Renal pelvis (tissue), 4 donors: ENCODE data around the gene AKAP7. TPM values are rescaled to one million over a fixed set of nuclear protein-coding genes. Genes with fewer than 3 reads are reported as not detected.
A peak's percentile ranks its signal among the peaks of the same experiment; 100 is the strongest.

Experiments used
- DNase-seq: peaks from one replicate; pipeline ENCODE4 v3.0.0-alpha.2; 2013
- polyA plus RNA-seq, 3 donors: library from polyadenylated mRNA; unstranded; fragments of 120-200 nt; gene quantifications; one replicate each; pipeline ENCODE4 v1.2.1, GENCODE V29; 2013; ENCODE audit not compliant: insufficient read length in 3 of 3

AKAP7 gene
- polyA plus RNA-seq, 3 donors, result 11.8 to 13.7 (median 12.1) TPM

DNA sequence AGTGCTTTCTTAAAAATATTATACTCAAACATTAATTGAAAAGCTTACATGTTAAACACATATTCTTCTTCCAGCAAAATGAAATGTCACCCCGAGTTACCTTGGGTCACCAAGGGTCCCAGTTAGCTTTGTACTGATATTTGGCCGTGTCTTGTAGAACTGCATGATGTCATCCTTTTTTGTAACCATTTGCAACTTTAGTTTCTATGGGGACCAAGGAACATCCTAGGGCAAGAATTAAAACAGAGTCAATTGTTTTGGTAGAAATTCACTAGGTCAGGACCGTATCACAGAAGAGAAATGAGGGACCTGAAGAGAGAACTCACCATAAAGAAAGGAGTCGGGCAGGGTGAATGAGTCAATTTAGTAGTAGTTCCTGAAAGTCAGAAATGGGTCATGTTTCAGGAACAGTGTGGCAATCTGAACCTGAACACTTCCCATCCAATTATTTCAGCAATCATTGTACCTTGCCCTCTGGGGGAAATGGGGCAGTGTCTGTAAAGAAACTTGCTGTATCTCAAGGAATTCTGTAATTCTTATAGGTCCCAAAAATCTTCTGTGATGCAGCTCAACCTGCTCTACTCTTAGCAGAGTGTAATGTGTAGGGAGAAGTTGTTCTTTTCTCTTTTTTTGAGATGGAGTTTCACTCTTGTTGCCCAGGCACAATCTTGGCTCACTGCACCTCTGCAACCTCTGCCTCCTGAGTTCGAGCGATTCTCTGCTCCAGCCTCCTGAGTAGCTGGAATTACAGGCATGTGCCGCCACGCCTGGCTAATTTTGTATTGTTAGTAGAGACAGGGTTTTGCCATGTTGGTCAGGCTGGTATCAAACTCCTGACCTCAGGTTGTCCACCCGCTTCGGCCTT is 5.3 kb upstream of the AKAP7 start:
- DNase-seq, result no peak

DNA sequence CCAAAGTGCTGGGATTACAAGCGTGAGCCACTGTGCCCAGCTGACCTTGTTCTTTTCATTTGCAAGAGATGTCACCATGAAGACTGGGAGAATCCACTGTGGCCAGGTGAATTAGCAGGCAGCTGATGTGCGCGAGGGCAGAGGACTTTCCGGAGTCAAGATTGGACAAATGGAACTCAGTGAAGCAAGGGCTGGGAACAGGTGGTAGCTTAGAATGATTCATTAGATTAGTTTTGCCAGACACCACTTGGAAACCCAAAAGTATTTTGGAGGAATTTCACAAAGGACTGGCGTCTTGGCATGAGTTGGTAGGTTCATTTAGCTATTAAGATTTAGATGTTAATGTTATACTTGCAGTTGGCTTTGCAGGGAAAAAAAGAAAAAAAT is 4.7 kb upstream of the AKAP7 start:
- no peak for DNase-seq

DNA sequence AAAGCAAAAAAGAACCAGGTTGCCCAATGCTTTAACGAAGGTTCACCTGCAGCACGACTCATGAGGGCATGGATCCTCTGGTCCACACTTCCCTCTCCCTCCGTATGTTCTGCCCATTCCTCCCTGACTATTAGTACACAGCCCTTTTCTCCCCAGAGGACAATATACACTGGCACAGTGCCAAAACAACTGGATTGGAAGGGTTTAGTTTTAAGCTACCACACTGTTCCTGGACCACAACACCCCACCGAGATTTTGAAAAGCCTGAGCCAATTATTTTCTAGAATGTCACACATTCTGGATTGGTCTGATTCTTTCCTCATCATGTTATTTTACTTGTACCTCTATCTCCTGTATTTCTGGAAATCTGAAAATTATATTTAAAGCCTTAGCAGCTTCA is 2.9 kb upstream of the AKAP7 start:
- no peak for DNase-seq

DNA sequence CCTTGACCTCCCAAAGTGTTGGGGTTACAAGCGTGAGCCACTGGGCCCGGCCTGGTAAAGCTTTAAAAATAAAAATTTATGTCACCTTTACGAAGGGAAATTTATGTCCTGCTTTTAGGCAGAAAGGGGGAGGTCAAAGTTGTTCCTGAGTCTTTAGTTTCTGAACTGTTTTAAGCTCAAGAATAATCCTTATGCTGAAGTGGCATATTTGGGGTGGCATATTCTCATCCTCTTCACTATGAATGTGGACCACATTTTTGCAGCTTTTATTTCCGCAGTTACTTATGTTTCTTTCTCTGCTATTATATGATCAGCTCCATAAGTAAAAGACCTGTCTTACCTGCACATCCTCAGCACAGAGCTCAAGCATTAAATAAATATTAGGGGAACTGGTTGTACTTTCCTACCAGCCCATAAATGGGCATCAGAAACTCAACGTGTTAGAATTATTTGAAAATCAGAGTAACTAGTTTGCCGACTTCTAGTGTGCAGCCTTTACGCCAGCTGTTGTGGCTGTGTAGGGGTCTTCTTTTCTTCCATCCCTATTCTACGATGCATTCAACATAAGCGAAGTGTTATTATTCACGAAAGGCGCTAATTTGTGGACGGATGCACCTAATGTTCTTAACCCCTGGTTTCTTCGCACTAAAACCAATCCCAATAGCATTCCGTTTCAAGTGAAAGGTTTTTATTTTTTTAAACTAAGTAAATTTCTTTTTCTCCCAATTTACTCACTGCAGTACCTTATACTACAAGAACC is 867 bp upstream of the AKAP7 start:
- DNase-seq, result no peak

DNA sequence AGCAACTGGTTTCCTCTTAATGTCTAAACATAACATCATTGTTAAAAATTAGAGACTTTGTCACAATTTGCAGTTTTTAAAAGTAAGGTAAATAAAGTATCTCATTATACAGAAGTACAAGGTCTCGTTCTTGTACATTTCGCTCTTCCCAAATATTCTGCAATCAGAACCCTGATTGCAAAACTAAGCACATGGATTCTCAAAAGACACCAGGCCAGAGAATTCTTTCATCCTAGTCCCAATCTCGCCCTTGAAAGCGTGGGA is 355 bp upstream of the AKAP7 start:
- no peak for DNase-seq

DNA sequence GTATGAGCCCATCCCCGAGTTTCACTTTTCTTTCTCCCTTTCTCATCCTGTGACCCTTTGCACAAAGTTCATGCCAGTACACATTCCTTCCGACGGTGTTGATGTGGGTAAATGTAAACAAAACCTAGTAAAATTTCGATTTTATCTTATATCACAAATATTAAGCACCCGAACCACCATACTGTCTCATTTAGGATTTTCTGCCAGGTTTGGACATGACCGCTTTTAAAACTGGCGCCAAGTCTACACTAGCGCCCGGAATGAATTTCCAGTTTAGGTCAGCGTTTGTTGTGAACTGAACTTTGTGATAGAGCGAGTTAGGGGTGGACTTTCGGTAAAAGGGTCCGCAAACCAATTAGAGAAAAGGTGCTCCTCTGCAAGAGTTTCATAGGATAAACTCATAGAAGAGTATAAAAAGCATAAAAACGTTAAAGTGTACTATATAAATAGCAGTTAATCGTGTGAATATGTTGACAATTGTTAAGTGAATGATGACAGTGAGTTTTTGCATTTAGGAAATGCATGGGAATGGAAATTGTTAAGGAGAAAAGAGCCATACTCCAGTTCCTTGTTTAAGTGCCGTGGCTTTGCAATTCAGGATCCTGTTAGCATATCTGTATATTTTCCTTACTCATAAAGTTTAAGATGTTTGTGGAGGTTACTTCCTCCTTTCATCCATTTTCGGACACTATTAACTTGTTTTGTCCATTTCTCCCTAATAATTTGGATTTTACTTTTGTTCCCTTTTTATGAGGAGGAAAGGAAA is 937 bp downstream of the AKAP7 start:
- DNase-seq, result peak; percentile 33

DNA sequence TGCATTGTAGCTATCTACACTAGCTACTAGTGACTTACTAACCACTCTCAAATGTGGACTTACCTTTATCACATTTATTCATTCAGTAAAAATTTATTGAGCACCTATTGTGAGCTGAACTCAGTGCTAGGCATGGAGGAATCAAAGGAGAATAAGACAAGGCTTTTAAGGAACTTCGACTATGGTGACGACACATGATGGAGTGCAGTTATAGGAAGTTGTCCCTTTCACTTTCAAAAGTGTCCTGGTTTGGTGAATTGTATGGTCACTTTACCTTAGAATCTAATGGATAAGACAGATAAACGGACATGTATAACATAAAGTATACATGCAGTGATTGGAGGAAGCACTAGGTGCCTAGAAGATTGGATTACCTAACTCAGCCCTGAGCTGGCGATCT is 4.3 kb downstream of the AKAP7 start:
- DNase-seq, result no peak

DNA sequence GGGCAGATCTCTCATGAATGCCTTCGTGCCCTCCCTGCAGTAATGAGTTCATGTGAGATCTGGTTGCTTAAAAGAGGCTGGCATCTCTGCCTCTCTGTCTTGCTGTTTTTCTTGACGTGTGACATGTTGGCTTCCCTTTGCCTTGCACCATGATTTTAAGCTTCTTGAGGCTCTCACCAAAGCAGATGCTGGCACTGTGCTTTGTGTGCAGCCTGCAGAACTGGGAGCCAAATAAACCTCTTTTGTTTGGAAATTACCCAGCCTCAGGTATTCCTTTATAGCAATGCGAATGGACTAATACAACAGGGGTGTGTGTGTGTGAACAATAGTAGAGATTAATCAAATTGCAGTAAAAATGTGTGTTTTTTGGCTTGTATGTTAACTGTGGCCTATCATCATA is 8.1 kb downstream of the AKAP7 start:
- no peak for DNase-seq

DNA sequence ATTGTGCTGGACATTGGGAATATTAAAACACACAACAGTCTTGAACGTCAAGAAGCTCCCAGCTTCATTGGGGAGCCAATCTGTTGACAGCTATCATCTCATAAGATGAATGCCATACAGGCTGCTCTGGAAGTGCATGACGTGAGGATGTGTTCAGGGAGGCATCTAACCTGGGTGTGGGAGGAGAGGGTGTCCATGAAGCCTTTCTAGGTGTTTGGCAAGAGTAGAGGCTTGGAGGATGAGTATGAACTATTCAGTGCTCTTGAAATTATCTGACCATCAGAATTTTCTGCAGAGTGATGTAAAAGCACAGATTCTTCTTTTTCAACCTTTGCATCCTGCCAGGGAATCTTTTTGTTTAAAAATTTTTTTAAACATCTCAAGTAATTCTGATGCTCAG is 11.6 kb downstream of the AKAP7 start:
- no peak for DNase-seq

DNA sequence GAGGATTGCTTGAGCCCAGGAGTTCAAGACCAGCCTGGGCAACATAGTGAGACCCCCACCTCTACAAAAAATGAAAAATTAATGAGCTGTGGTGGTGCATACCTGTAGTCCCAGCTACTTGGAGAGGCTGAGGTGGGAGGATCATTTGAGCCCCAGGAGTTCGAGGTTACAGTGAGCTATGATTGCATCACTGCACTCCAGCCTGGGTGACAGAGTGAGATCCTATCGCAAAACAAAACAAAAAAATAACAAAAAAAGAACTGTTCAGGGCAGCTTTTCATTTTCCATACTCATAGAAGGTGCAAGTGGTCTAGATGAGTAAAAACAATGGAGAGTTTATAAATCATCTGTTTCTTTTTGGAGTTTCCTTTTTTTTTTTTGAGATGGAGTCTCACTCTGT is 21.1 kb downstream of the AKAP7 start:
- DNase-seq, result no peak

DNA sequence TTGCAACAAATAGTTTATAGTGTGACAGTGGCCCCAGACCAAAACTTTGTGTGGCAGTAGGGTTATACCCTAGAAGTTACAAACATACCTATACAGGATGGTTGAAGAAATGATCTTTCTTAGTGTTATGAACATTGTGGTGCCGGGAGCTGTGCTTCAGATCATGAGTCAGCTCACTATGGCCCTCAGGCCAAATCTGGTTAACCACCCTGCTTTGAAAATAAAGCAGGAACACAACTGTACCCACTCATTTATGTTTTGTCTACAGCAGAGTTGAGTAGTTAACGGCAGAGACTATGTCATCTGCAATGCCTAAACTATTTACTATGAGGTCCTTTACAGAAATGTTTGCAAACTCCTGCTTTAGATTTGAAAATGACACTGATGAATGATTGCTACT is 24.3 kb downstream of the AKAP7 start:
- DNase-seq, result no peak

DNA sequence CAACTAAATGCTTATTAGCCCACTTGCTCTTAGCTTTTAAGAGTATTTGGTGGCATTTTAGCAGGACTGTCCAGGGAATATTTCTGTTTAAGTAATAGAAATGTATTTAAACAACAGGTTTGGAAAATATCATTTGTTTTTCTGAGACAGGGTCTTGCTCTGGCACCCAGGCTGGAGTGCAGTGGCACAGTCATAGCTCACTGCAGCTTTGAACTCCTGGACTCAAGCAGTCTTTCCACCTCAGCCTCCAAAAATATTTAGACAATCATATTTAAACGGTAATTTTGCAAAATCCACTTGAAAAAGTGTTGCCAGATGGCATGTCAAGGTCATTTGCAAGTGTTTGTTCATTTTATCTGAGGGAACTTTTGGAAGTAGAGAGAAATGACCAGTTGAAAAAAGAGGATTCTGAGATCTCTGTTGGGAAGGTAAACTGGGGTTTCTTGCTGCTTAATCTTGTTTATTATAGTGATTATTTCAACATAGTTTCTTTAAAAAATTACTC is 25.0 kb downstream of the AKAP7 start:
- DNase-seq, result no peak

DNA sequence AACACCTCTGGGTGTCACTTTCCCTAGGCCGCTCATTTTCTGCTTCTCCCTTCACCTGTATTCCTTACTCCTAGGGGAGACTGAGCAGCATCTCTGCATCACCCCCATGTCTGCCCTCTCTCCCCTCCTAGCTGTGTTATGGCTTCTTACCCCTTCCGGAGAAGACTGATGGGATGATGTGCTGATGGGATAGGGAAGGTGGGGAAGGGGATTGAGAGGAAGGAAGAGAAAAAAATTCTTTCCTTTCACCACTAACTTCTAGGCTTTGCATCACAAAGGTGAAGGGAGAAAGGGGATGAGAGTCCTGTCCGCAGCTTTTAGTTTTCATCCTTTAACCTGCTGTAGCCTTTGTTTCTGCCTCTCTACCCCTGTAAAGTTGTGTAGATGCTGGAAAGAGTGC is 26.7 kb downstream of the AKAP7 start:
- no peak for DNase-seq

DNA sequence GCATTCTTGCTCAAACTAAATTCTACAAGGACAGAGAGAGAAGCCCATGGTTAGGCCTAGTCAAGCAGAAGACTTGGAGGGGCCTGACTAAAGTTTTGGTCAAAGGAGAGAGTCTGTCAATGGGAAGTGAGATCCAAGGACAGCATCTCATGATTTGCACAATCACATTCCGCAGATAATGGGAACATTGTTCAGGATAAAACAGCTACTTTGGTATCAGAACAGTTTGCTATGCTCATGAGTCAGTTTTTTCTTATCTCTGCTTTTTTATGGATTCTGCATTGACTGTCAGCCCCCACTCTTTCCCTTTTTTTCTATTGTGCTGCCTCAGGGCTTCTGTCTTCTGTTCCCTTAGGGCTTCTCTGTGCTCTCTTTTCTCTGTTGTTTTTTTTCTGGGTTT is 28.6 kb downstream of the AKAP7 start:
- no peak for DNase-seq

DNA sequence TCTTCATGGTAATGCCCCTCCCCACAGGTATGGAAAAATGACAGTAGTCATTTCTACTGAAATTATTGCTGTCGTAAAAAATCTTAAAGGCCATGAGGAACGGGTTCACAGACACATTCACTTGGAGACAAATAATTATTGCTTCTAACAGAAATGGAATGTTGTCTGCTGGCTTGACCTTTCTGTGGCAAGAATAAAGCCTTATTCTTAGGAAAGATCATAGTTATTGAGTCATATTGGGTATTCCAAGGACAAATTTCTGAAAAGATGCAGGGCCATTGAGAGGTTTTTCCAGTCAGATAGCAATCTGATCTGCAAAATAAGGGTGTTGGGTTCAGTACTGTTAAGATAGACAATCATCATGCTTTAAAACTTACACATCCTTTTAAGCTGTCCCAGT is 29.2 kb downstream of the AKAP7 start:
- DNase-seq, result no peak

DNA sequence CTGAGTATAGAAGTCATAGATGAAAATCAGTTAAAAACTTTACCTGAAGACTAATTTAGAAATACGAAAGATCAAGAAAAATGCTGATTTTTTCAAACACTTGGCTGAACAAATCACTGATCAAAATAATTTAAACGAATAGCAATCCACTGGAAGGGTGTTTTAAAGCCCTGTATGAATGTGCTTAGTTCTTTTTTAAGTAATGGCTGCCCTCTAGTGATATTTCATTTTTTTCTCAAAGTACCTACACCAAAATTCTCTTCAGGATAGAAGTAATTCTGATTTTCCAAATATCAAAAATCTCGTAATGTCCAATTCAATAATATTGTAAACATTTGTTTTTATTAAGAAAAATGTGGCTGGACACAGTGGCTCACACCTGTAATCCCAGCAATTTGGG is 32.5 kb downstream of the AKAP7 start:
- no peak for DNase-seq

DNA sequence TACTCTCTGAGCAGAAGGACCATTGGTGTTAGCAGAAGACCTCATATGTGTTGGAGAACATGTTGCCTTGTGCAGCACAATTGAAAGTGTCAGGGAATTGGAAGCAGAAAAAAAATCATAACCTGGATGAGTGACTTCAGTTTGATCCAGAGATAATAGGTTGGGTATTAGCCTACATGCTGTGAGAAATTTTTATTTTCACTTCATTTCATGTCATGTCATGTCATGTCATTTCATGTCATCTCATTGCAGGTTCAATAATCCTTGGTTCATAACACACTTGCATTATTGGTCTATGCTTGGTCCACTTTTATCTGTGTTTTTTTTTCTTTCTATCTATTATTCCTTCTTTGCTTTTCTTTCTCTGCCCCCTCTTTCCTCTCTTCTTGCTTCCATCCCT is 34.3 kb downstream of the AKAP7 start:
- no peak for DNase-seq

DNA sequence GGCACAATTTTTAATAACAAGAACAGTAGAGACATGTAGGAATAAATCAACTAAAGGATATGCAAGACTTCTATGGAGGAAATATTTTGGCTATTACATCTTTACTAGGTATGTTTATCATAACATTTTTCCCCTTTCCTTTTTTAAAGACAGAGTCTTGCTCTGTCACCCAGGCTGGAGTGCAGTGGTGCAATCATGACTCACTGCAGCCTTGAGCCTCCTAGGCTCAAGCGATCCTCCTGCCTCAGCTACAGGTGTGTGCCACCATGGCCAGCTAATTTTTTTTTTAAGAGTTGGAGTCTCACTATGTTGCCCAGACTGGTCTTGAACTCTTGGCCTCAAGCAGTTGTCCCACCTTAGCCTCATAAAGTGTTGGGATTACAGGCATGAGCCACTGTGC is 37.0 kb downstream of the AKAP7 start:
- DNase-seq, result no peak

DNA sequence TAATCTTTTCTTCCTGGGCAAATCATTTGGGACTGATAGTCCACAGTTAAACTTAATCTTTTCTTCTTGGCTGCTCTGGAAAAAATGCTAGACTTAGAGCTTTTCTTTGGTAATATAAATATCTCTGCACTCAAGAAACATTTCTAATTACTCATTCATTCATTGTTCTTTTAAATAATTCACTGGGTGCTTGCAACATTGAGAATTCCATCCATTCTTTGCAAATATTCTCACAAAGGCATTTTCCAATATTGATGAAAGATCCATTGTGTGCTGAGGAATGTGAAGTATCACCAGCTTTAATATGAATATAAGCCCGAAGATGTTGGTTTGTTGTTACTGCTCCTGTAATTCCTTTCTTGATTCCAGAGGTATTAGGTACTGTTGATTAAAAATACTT is 38.4 kb downstream of the AKAP7 start:
- DNase-seq, result no peak

DNA sequence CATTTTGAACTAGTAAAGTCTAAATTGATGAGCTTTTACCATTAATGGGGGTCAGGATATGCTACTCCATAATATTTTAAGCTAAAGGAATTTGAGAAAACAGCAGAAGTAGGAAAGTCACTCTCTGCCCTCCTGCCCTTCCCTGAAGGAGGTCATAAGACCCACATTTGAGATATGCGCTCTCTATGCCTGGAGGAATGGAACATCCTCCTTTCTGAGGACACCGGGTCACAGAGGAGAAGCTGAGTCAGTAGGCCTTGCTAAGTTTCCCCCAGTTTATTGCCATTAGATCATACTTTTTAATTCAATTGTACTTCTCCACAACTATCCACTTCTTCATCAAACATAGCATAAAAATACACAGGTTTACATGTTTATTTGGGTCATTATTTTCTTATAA is 40.3 kb downstream of the AKAP7 start:
- no peak for DNase-seq

DNA sequence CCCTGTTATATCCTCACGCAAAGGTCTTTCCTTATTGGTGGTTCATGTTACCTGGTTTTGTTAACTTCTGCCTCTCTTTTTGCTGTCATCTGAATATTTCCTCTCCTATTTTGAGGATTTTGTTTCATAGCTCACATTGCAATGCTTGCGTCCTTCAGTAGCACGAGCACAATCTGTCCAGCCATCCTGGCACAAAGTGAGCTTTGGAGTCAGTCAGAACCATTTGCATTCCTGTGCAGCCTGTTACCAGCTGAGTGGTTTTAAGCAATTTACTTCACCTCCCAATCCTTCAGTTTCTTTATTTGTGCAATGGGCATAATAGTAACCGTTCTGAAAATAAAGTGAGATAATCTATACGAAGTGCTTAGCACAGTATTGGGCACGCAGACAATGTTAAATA is 42.7 kb downstream of the AKAP7 start:
- no peak for DNase-seq

DNA sequence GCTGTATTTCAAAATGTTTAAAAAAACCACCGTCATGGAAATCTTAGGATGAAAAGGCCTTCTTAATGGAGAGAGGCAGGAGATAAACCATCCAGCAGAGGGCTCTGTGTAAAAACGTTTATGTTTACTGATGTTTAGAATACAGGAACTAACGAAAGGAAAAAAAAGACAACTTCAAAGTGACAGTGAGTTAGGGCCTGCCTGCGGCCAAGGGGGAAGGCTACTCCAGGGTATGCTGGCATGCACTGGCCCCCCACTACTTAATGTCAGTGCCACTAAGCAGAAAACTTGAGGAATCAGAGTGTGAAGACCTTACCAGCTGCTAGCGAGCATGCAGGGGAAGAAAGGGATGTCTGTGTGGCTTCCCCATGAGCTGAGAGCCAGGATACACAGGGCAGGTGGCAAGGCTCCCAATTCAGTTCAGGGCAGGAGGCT is 47.7 kb downstream of the AKAP7 start:
- DNase-seq, result peak; percentile 31
